ENCODE measurements around the gene KMO. TPM values are rescaled to one million over a fixed set of nuclear protein-coding genes. Genes with fewer than 3 reads are reported as not detected.

Gene KMO
- total RNA-seq, 1 donor from 2014 or later, result 23.0 TPM

- intact Hi-C loops (cut with DNase I), result no loop called here
- ATAC-seq (no peak), DNase-seq (peak; percentile 47)
- Histone ChIP-seq H3K9me3 (no peaks in the 10 kb centered on the region), H3K4me3 (no peak overlapping the region), H3K4me1 (peaks cover 3% of the 10 kb centered on the region), H3K36me3 (no peaks in the 10 kb centered on the region), H3K27ac (no peak overlapping the region), H3K27me3 (ENCODE audit: low read depth) (no peaks in the 10 kb centered on the region)
- TF ChIP-seq, protein P1, sequence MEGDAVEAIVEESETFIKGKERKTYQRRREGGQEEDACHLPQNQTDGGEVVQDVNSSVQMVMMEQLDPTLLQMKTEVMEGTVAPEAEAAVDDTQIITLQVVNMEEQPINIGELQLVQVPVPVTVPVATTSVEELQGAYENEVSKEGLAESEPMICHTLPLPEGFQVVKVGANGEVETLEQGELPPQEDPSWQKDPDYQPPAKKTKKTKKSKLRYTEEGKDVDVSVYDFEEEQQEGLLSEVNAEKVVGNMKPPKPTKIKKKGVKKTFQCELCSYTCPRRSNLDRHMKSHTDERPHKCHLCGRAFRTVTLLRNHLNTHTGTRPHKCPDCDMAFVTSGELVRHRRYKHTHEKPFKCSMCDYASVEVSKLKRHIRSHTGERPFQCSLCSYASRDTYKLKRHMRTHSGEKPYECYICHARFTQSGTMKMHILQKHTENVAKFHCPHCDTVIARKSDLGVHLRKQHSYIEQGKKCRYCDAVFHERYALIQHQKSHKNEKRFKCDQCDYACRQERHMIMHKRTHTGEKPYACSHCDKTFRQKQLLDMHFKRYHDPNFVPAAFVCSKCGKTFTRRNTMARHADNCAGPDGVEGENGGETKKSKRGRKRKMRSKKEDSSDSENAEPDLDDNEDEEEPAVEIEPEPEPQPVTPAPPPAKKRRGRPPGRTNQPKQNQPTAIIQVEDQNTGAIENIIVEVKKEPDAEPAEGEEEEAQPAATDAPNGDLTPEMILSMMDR (IDR thresholded peaks at IDR 0.05), result no peak
Measured at GRCh38 chr1:241553886-241554592, 21.9 kb downstream of the KMO start.

- Histone ChIP-seq H3K27ac (no peak overlapping the region), H3K4me3 (no peak overlapping the region), H3K9me3 (no peaks in the 10 kb centered on the region), H3K27me3 (ENCODE audit: low read depth) (no peaks in the 10 kb centered on the region), H3K4me1 (peaks cover 3% of the 10 kb centered on the region), H3K36me3 (no peaks in the 10 kb centered on the region)
- DNase-seq, result no peak
- TF ChIP-seq, protein P1 (IDR thresholded peaks at IDR 0.05), result no peak
- no peak for ATAC-seq
- intact Hi-C loops (cut with DNase I), result no loop called here
Measured at GRCh38 chr1:241555526-241555925, 23.3 kb downstream of the KMO start.

- intact Hi-C loops (cut with DNase I), result no loop called here
- DNase-seq (no peak), ATAC-seq (no peak)
- H3K27ac ChIP-seq, result no peak overlapping the region
- TF ChIP-seq, protein P1 (IDR thresholded peaks at IDR 0.05), result no peak
- no peaks in the 10 kb centered on the region for H3K36me3 ChIP-seq
- H3K27me3 ChIP-seq (ENCODE audit: low read depth), result no peaks in the 10 kb centered on the region
- no peak overlapping the region for H3K4me3 ChIP-seq
- H3K4me1 ChIP-seq, result no peaks in the 10 kb centered on the region
- no peaks in the 10 kb centered on the region for H3K9me3 ChIP-seq
Measured at GRCh38 chr1:241557031-241557430, 24.9 kb downstream of the KMO start.

DNA sequence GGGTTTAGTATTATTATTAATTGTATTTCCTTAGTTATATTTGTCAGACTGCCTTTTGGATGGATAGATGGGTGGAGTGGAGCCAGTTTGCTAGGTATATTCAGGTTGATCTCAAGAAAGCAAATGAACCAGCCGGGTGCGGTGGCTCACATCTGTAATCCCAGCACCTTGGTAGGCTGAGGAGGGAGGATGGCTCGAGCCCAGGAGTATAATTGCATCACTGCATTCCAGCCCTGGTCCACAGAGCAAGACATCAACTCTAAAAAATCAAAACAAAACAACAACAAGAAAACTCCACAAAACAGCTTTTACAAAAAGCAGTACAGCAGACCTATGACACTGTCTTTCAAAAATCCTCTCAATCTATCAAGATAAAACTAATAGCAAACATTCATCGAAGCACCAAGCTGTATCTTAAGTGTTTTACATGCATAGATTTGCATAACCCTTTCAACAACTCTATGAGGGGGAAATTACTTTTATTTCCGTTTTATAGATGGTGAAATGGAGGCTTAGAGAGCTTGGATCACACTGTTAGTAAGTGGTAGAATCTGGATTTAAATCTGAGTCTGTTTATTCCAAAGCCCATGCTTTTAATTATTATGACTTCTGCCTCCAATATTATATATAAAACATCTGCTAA, 25.5 kb downstream of the KMO start:
- TF ChIP-seq, protein P1 (IDR thresholded peaks at IDR 0.05), result no peak

GRCh38 chr1:241560146-241560848, 28.1 kb downstream of the KMO start:
- no peak overlapping the region for H3K4me3 ChIP-seq
- no peak overlapping the region for H3K27ac ChIP-seq
- no peaks in the 10 kb centered on the region for H3K36me3 ChIP-seq
- H3K4me1 ChIP-seq, result no peaks in the 10 kb centered on the region
- ATAC-seq (no peak), DNase-seq (no peak)
- TF ChIP-seq, protein P1 (IDR thresholded peaks at IDR 0.05), result no peak
- no peaks in the 10 kb centered on the region for H3K27me3 ChIP-seq (ENCODE audit: low read depth)
- intact Hi-C loops (cut with DNase I), result no loop called here
- no peaks in the 10 kb centered on the region for H3K9me3 ChIP-seq

More for the DNA sequence above, 25.5 kb downstream of the KMO start:
- DNase-seq (no peak), ATAC-seq (no peak)
- H3K27ac ChIP-seq, result no peak overlapping the region
- H3K4me1 ChIP-seq, result no peaks in the 10 kb centered on the region
- no peaks in the 10 kb centered on the region for H3K9me3 ChIP-seq
- H3K4me3 ChIP-seq, result no peak overlapping the region
- intact Hi-C loops (cut with DNase I), result no loop called here
- H3K36me3 ChIP-seq, result no peaks in the 10 kb centered on the region
- H3K27me3 ChIP-seq (ENCODE audit: low read depth), result no peaks in the 10 kb centered on the region

All from lower lobe of right lung (tissue), 2 donors.